GM18868 (cell line): ENCODE results near the gene C17orf67.
A peak's percentile ranks its signal among the peaks of the same experiment; 100 is the strongest.

Experiments
- ATAC-seq: cut with Tn5 transposase; IDR thresholded peaks from one replicate; pipeline ENCODE4 v1.9.1; 2021; ENCODE audit warnings: mild to moderate bottlenecking, moderate library complexity; ENCODE audit not compliant: unreplicated experiment

C17orf67 gene

GRCh38 chr17:56834380-56835263 lies 902 bp upstream of the C17orf67 start:
- ATAC-seq: peak; percentile 23

- peak; percentile 50 for ATAC-seq
These were observed 487 bp downstream of the C17orf67 start for GRCh38 chr17:56833057-56833808.

- ATAC-seq: no peak
These were observed 1.3 kb downstream of the C17orf67 start for GRCh38 chr17:56832446-56832845.

GRCh38 chr17:56831369-56832095 lies 2.2 kb downstream of the C17orf67 start:
- ATAC-seq: no peak

GRCh38 chr17:56830726-56831368 lies 2.9 kb downstream of the C17orf67 start:
- no peak for ATAC-seq

GRCh38 chr17:56826611-56827414 lies 6.9 kb downstream of the C17orf67 start:
- no peak for ATAC-seq

- ATAC-seq: no peak
These were observed 9.2 kb downstream of the C17orf67 start for GRCh38 chr17:56824503-56824902.

GRCh38 chr17:56823848-56824247 lies 9.9 kb downstream of the C17orf67 start:
- no peak for ATAC-seq

GRCh38 chr17:56822725-56823124 lies 11.0 kb downstream of the C17orf67 start:
- ATAC-seq: no peak

GRCh38 chr17:56821847-56822534 lies 11.7 kb downstream of the C17orf67 start:
- no peak for ATAC-seq

GRCh38 chr17:56820207-56820606 lies 13.5 kb downstream of the C17orf67 start:
- no peak for ATAC-seq

- ATAC-seq: peak; percentile 72
These were observed 14.1 kb downstream of the C17orf67 start for GRCh38 chr17:56819431-56820145.

GRCh38 chr17:56819030-56819429 lies 14.7 kb downstream of the C17orf67 start:
- no peak for ATAC-seq

- ATAC-seq: no peak
These were observed 16.7 kb downstream of the C17orf67 start for GRCh38 chr17:56817066-56817465.

- ATAC-seq: no peak
These were observed 18.0 kb downstream of the C17orf67 start for GRCh38 chr17:56815711-56816110.

GRCh38 chr17:56812901-56813388 lies 20.8 kb downstream of the C17orf67 start:
- no peak for ATAC-seq

GRCh38 chr17:56810891-56811775 lies 22.6 kb downstream of the C17orf67 start:
- ATAC-seq: no peak

GRCh38 chr17:56810343-56810742 lies 23.4 kb downstream of the C17orf67 start:
- ATAC-seq: no peak
